GM23248 (cell line): ENCODE results near the gene APBA1.

Source experiments
- EZH2 ChIP-seq: fragments of 200-600 bp; sonication (generic); IDR thresholded peaks from 2 replicates; pipeline ENCODE4 v1.6.1; 2018; ENCODE audit warnings: antibody characterized with exemption, mild to moderate bottlenecking; ENCODE audit not compliant: insufficient read depth, poor library complexity, severe bottlenecking
- EZH2phosphoT487 ChIP-seq: fragments of 200-600 bp; sonication (generic); IDR thresholded peaks from 2 replicates; pipeline ENCODE4 v1.6.1; 2018; ENCODE audit warnings: antibody characterized with exemption, moderate library complexity, mild to moderate bottlenecking, low read depth; ENCODE audit not compliant: insufficient read depth

DNA sequence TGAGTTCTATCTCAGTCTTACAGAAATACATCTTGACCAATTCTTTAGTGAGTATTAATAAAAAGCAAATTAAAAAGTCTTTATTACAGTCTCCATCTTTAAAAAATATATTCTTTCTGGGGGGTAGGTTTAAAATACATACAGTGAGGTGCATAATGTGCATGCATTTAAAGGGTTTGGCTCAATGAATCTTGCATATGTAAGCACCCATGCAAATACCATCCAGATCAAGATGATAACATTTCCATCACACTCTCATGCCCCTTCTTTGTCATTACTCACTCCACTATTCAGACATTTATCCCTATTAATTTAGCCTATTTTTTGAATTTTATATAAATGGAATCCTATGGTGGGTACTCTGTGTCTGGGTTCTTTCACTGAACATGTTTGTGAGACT, 113.0 kb downstream of the APBA1 start:
- TF ChIP-seq EZH2 (no peak), EZH2phosphoT487 (no peak)
